Memory B cell (primary cell): ENCODE results near the gene AFF3.

Source experiments
- ATAC-seq: fragments of 150-1000 bp; cut with Tn5 transposase; 2 replicates; pipeline ENCODE4 v1.10.0; 2021; ENCODE audit warnings: low read depth, mild to moderate bottlenecking, moderate library complexity
- DNase-seq, 2 donors: peaks; one replicate each; pipeline ENCODE4 v3.0.0; 2022; ENCODE audit warnings: low spot score in 2 of 2
- H3K27ac Mint-ChIP-seq: one replicate; pipeline ENCODE4 v1.8.0; 2022; ENCODE audit warnings: mild to moderate bottlenecking, moderate library complexity, mixed read lengths
- H3K27me3 Mint-ChIP-seq: one replicate; pipeline ENCODE4 v1.8.0; 2022; ENCODE audit warnings: mixed read lengths
- H3K36me3 Mint-ChIP-seq: one replicate; pipeline ENCODE4 v1.8.0; 2022; ENCODE audit warnings: mild to moderate bottlenecking, mixed read lengths
- H3K4me1 Mint-ChIP-seq: one replicate; pipeline ENCODE4 v1.8.0; 2022; ENCODE audit warnings: mixed read lengths
- H3K4me3 Mint-ChIP-seq: one replicate; pipeline ENCODE4 v1.8.0; 2022; ENCODE audit warnings: mild to moderate bottlenecking, moderate library complexity, mixed read lengths
- H3K9me3 Mint-ChIP-seq: one replicate; pipeline ENCODE4 v1.8.0; 2022; ENCODE audit warnings: mixed read lengths

AFF3 gene

DNA sequence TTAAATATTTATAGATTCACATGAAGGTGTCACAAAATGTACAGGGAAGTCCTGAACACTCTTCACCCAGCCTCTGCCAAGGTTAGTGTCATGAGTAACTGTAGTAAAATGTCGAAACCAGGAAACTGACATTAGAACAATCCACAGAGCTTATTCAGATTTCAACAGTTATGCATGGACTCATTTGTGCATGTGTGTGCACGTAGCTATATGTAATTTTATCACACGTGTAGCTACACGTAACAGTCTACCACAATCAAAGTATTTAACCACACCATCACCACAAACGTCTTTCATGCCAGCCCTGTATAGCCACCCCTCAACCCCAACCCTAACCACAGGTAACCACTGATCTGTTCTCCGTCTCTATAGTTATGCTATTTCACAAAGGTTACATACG, 440.9 kb downstream of the AFF3 start:
- Mint-ChIP-seq H3K9me3 (no peaks in the 10 kb centered on the region), H3K27me3 (no peaks in the 10 kb centered on the region)
- ATAC-seq, result no peak

GRCh38 chr2:99700482-99701398, 441.6 kb downstream of the AFF3 start:
- no peak for DNase-seq
- no peak for ATAC-seq
- H3K27me3 Mint-ChIP-seq, result no peaks in the 10 kb centered on the region
- no peak overlapping the region for H3K4me3 Mint-ChIP-seq
- H3K9me3 Mint-ChIP-seq, result no peaks in the 10 kb centered on the region
- H3K4me1 Mint-ChIP-seq, result peaks cover 7% of the 10 kb centered on the region
- H3K36me3 Mint-ChIP-seq, result peaks cover 30% of the 10 kb centered on the region
- peak overlapping the region; percentile 35 for H3K27ac Mint-ChIP-seq

More for the DNA sequence above, 440.9 kb downstream of the AFF3 start:
- no peak overlapping the region for H3K27ac Mint-ChIP-seq
- peaks cover 30% of the 10 kb centered on the region for H3K36me3 Mint-ChIP-seq
- peaks cover 7% of the 10 kb centered on the region for H3K4me1 Mint-ChIP-seq
- DNase-seq, result no peak
- H3K4me3 Mint-ChIP-seq, result no peak overlapping the region

GRCh38 chr2:99698896-99699295, 443.5 kb downstream of the AFF3 start:
- Mint-ChIP-seq H3K4me3 (no peak overlapping the region), H3K27ac (peak overlapping the region; percentile 58), H3K36me3 (peaks cover 27% of the 10 kb centered on the region), H3K27me3 (no peaks in the 10 kb centered on the region), H3K9me3 (no peaks in the 10 kb centered on the region), H3K4me1 (peaks cover 2% of the 10 kb centered on the region)
- ATAC-seq, result no peak
- no peak for DNase-seq

GRCh38 chr2:99697811-99698568, 444.4 kb downstream of the AFF3 start:
- ATAC-seq (no peak), DNase-seq (no peak)
- peaks cover 22% of the 10 kb centered on the region for H3K36me3 Mint-ChIP-seq
- peak overlapping the region; percentile 20 for H3K27ac Mint-ChIP-seq
- H3K4me1 Mint-ChIP-seq, result peaks cover 2% of the 10 kb centered on the region
- H3K27me3 Mint-ChIP-seq, result no peaks in the 10 kb centered on the region
- no peak overlapping the region for H3K4me3 Mint-ChIP-seq
- H3K9me3 Mint-ChIP-seq, result no peaks in the 10 kb centered on the region

DNA sequence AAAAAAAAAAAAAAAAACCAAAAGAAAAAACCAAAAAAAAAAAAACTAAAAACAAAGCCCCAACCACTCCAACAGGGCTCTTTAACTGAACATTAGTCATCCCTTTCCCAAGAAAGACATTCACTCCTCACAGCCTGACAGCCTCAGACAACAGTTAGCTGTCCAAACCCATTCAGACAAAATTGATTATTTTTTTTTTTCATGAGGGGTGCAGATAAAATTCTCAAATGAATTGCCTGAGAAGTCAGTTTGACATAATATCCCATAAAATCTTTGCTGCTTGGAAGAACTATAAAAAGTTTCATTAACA, 446.5 kb downstream of the AFF3 start:
- no peaks in the 10 kb centered on the region for H3K27me3 Mint-ChIP-seq
- H3K4me1 Mint-ChIP-seq, result peaks cover 9% of the 10 kb centered on the region
- no peak for ATAC-seq
- no peak overlapping the region for H3K4me3 Mint-ChIP-seq
- H3K27ac Mint-ChIP-seq, result no peak overlapping the region
- no peaks in the 10 kb centered on the region for H3K9me3 Mint-ChIP-seq
- H3K36me3 Mint-ChIP-seq, result peaks cover 20% of the 10 kb centered on the region
- no peak for DNase-seq

GRCh38 chr2:99695130-99695943, 447.1 kb downstream of the AFF3 start:
- Mint-ChIP-seq H3K4me1 (peaks cover 8% of the 10 kb centered on the region), H3K36me3 (peaks cover 17% of the 10 kb centered on the region), H3K9me3 (no peaks in the 10 kb centered on the region), H3K4me3 (no peak overlapping the region), H3K27me3 (no peaks in the 10 kb centered on the region), H3K27ac (no peak overlapping the region)
- ATAC-seq, result no peak
- no peak for DNase-seq

DNA sequence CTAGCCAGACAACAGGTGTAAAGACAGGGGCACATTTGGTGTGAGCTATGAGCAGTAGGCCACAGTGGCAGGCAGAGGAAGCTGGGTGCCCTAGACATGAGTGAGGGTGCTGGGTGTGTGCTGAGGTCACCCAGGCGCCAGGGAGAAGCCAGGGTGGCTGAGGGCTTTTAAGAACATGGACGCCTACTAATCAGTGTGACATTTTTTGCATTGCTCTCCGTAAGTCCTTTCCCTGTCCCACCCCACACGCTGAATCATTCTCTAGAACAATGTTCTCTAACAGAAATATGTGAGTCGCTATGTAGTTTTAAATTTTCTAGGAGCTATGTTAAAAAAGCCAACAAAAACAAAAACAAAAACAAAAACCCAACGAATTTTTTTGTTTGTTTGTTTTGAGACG, 448.1 kb downstream of the AFF3 start:
- ATAC-seq, result no peak
- no peaks in the 10 kb centered on the region for H3K27me3 Mint-ChIP-seq
- H3K4me1 Mint-ChIP-seq, result peaks cover 9% of the 10 kb centered on the region
- no peaks in the 10 kb centered on the region for H3K9me3 Mint-ChIP-seq
- peaks cover 15% of the 10 kb centered on the region for H3K36me3 Mint-ChIP-seq
- no peak overlapping the region for H3K4me3 Mint-ChIP-seq
- H3K27ac Mint-ChIP-seq, result no peak overlapping the region
- DNase-seq, result no peak

DNA sequence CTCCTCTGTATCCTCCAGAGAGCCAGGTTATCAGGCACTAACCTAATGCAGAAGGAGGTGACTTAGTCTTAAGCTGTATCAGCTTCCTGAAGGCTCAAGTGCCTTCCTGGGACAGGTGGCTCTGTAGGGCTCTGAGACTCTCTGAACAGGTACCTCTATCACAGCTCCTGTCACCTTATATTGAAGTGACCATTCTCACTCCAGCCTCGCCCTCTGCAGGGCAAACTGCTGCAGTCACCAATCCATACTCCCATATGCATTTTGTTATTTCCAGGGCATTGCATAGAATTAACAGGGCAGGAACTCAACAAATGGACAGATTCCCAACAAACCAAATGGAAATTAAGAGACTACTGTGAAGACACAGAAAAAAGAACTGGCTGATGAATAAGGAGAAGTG, 449.6 kb downstream of the AFF3 start:
- no peak for ATAC-seq

GRCh38 chr2:99691926-99692325, 450.5 kb downstream of the AFF3 start:
- ATAC-seq, result no peak
- DNase-seq, result no peak
- Mint-ChIP-seq H3K4me3 (no peak overlapping the region), H3K27me3 (no peaks in the 10 kb centered on the region), H3K36me3 (peaks cover 24% of the 10 kb centered on the region), H3K27ac (no peak overlapping the region), H3K4me1 (peaks cover 17% of the 10 kb centered on the region), H3K9me3 (no peaks in the 10 kb centered on the region)

More for the DNA sequence above, 449.6 kb downstream of the AFF3 start:
- Mint-ChIP-seq H3K36me3 (peaks cover 22% of the 10 kb centered on the region), H3K9me3 (no peaks in the 10 kb centered on the region), H3K4me1 (peaks cover 14% of the 10 kb centered on the region), H3K4me3 (no peak overlapping the region), H3K27ac (no peak overlapping the region), H3K27me3 (no peaks in the 10 kb centered on the region)
- no peak for DNase-seq

DNA sequence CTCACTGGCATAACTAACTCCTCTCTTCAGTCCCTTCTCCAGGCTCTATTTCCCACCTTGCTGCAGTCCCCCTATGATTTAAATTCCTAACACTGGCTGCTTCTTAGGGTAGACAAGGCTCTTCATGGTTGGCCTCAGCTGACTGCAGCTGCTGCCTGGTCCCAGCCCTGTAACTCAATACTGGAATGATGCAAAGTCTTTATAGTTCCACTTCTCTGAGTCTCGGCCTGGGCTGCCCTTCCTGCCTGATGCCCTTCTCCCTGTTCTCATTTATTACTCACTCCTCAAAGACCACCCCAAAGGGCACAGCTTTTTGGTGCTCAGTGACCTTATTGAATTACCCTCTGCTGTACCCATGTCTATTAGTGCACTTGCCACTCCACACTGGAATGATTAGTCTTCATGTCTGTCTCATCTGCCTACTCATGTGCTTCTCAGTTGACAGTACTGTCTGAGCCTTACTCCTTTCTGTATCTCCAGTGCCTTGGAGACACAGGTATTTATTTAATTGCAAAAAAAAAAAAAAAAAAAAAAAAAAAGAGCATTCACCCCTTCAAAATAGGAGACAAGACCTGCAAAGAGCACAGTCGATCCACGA, 453.1 kb downstream of the AFF3 start:
- peaks cover 17% of the 10 kb centered on the region for H3K4me1 Mint-ChIP-seq
- DNase-seq (no peak), ATAC-seq (no peak)
- H3K36me3 Mint-ChIP-seq, result peaks cover 29% of the 10 kb centered on the region
- no peaks in the 10 kb centered on the region for H3K27me3 Mint-ChIP-seq
- H3K9me3 Mint-ChIP-seq, result no peaks in the 10 kb centered on the region
- H3K4me3 Mint-ChIP-seq, result no peak overlapping the region
- H3K27ac Mint-ChIP-seq, result peak overlapping the region; percentile 43

GRCh38 chr2:99688699-99689098, 453.7 kb downstream of the AFF3 start:
- H3K27ac Mint-ChIP-seq, result peak overlapping the region; percentile 43

DNA sequence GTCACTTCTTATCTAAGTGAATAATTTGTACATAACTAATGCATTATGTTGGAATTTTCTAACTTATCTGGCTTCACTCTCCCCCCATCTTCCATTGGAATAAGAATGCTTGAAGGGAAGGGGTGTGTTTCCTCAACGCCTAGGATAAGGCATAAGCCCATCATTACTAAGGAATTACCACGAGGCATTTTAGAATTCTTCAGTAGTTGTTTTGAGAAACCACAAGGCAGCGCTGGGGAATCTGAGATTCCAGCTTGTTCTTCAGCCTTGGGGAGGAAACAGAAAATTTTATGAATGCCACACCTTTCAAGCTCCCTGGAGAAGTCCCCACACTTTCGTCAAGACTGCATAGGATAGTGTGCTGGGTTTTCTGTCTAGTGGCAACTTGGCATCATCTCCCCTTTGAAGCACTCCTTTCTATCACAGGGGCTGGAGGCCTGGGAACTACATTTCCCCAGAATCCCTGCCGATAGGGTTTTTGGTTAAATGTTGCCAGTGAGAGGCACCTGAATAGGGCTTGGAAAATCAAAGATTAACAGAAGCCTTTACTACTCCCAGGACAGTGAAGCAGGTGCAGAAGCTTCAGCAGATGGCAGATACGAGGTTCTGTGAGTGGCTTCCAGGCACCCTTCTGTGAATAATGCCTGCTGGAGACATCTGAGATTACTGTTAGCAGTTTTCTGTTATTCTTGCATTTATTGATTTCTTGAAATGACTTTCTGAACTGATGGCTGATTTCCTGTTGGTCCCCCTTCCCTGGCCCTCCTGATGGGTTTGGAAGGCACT, 459.9 kb downstream of the AFF3 start:
- H3K27me3 Mint-ChIP-seq, result no peaks in the 10 kb centered on the region
- peaks cover 9% of the 10 kb centered on the region for H3K4me1 Mint-ChIP-seq
- H3K36me3 Mint-ChIP-seq, result peaks cover 35% of the 10 kb centered on the region
- ATAC-seq (no peak), DNase-seq (no peak)
- H3K4me3 Mint-ChIP-seq, result no peak overlapping the region
- no peaks in the 10 kb centered on the region for H3K9me3 Mint-ChIP-seq
- H3K27ac Mint-ChIP-seq, result no peak overlapping the region

More at GRCh38 chr2:99688699-99689098, 453.7 kb downstream of the AFF3 start:
- Mint-ChIP-seq H3K27me3 (no peaks in the 10 kb centered on the region), H3K9me3 (no peaks in the 10 kb centered on the region), H3K4me1 (peaks cover 17% of the 10 kb centered on the region), H3K36me3 (peaks cover 31% of the 10 kb centered on the region), H3K4me3 (no peak overlapping the region)
- ATAC-seq, result no peak
- DNase-seq, result no peak

DNA sequence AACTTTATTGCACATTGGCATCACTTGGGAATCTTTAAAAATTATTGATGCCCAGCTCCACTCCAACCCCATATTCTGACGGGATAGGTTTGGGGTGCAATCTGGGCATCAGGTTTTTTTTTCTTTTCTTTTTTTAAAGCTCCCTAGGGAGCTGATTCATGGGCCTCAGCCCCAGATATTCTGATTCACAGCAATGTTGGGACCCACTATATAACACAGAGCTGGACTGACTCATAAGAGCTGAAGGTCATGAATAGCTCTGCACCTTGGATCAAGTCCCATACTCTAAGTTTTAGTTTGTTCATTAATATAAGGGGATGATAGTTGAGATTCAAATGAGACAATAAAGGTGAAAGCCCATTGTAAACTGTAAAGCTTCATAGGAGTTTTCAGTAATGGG, 461.4 kb downstream of the AFF3 start:
- Mint-ChIP-seq H3K9me3 (no peaks in the 10 kb centered on the region), H3K4me1 (peaks cover 6% of the 10 kb centered on the region), H3K27ac (no peak overlapping the region), H3K36me3 (peaks cover 32% of the 10 kb centered on the region), H3K4me3 (no peak overlapping the region), H3K27me3 (no peaks in the 10 kb centered on the region)
- ATAC-seq, result no peak
- DNase-seq, result no peak
